HCT116 (cell line): ENCODE data around the gene BZW2. TPM values are rescaled to one million over a fixed set of nuclear protein-coding genes. Genes with fewer than 3 reads are reported as not detected.

Experiments
- ATAC-seq: fragments of 200-7000 bp; cut with Tn5 transposase; 2 replicates; pipeline ENCODE4 v1.9.1; 2020; ENCODE audit warnings: mild to moderate bottlenecking, moderate library complexity
- BruUV-seq: library from RNA; stranded (reverse); fragments of 400-500 nt; replicated peaks from 2 replicates; lab custom pipeline; 2021; lab: Mats Ljungman, UMichigan
- CTCF ChIA-PET: fragments of 300-600 bp; sonication (Branson Sonifier 250); formaldehyde crosslinking; loops from one replicate; lab custom pipeline; 2021; ENCODE audit warnings: antibody characterized with exemption; lab: Charles Lee
- POLR2A ChIA-PET: fragments of 300-600, 350-600 bp; sonication (Branson Sonifier 250); formaldehyde crosslinking; loops from one replicate; lab custom pipeline; 2021; ENCODE audit warnings: antibody characterized with exemption; lab: Charles Lee
- RAD21 ChIA-PET, 2 experiments: fragments of 300-600 bp; sonication (Branson Sonifier 250); formaldehyde crosslinking; loops; one replicate each; lab custom pipeline; 2023; ENCODE audit warnings: low total read pairs in 2 of 2; ENCODE audit not compliant: uncharacterized antibody in 2 of 2, unreplicated experiment in 2 of 2, low non-redundant PET in 1 of 2; lab: Charles Lee
- DNase-seq: peaks from one replicate; pipeline ENCODE4 v3.0.0-alpha.2; 2010; ENCODE audit warnings: low read depth, low spot score
- H2AFZ ChIP-seq: fragments of 200-600 bp; shearing (Covaris generic), sonication (generic); 2 replicates; pipeline ENCODE4 v1.6.1; 2017; ENCODE audit warnings: low read depth, mixed run types, mixed read lengths, antibody characterized with exemption, low read length; ENCODE audit not compliant: poor library complexity, severe bottlenecking
- H3K27ac ChIP-seq: 2 replicates; pipeline ENCODE4 v1.5.1; 2012; ENCODE audit warnings: low read depth, low read length
- H3K27me3 ChIP-seq: fragments of 200-600 bp; sonication (generic); 2 replicates; pipeline ENCODE4 v1.6.1; 2016; ENCODE audit warnings: mixed run types, low read length, mixed read lengths; ENCODE audit not compliant: insufficient read depth
- H3K36me3 ChIP-seq, 2 experiments: fragments of 200-500 bp in 1 of 2; fragments of 200-600 bp in 1 of 2; sonication (Bioruptor generic) in 1 of 2; sonication (generic) in 1 of 2; 2 replicates each; pipeline versions ENCODE4 v1.5.1 to v1.6.1; 2014 to 2016; ENCODE audit warnings: low read length in 2 of 2, inconsistent platforms in 1 of 2, mixed read lengths in 1 of 2, mixed run types in 1 of 2; ENCODE audit not compliant: insufficient read depth in 2 of 2, control insufficient read depth in 1 of 2
- H3K4me1 ChIP-seq, 2 experiments: fragments of 200-600 bp in 1 of 2; sonication (generic) in 1 of 2; 2 replicates each; pipeline versions ENCODE4 v1.5.1 to v1.6.1; 2012 to 2017; ENCODE audit warnings: low read length in 2 of 2, inconsistent platforms in 1 of 2, mild to moderate bottlenecking in 1 of 2, mixed read lengths in 1 of 2, mixed run types in 1 of 2, moderate library complexity in 1 of 2; ENCODE audit not compliant: insufficient read depth in 2 of 2, control insufficient read depth in 1 of 2
- H3K4me2 ChIP-seq: fragments of 200-600 bp; sonication (generic); 2 replicates; pipeline ENCODE4 v1.6.1; 2017; ENCODE audit warnings: mixed run types, low read length, mixed read lengths
- H3K4me3 ChIP-seq, 2 experiments: fragments of 200-600 bp in 1 of 2; sonication (generic) in 1 of 2; replicated peaks in 1 of 2; 2 replicates each; pipeline ENCODE4 v1.5.1; 2011 to 2016; ENCODE audit warnings: low read length in 2 of 2, control low read depth in 1 of 2, low read depth in 1 of 2, mild to moderate bottlenecking in 1 of 2, mixed read lengths in 1 of 2, mixed run types in 1 of 2
- H3K79me2 ChIP-seq: fragments of 200-600 bp; sonication (generic); 2 replicates; pipeline ENCODE4 v1.6.1; 2017; ENCODE audit warnings: mild to moderate bottlenecking, mixed run types, low read length, moderate library complexity, mixed read lengths; ENCODE audit not compliant: insufficient read depth
- H3K9ac ChIP-seq: fragments of 200-600 bp; sonication (generic); 2 replicates; pipeline ENCODE4 v1.6.1; 2016; ENCODE audit warnings: low read length, mixed read lengths
- H3K9me2 ChIP-seq: fragments of 200-600 bp; sonication (generic), shearing (Covaris generic); 2 replicates; pipeline ENCODE4 v1.6.1; 2017; ENCODE audit warnings: mixed run types, mild to moderate bottlenecking, moderate library complexity; ENCODE audit not compliant: insufficient read depth
- H3K9me3 ChIP-seq, 2 experiments: fragments of 200-500 bp in 1 of 2; fragments of 200-600 bp in 1 of 2; sonication (Bioruptor generic) in 1 of 2; sonication (generic) in 1 of 2; 2 replicates each; pipeline ENCODE4 v1.6.1; 2014 to 2017; ENCODE audit warnings: low read length in 2 of 2, mixed read lengths in 2 of 2, inconsistent platforms in 1 of 2, low read depth in 1 of 2, mild to moderate bottlenecking in 1 of 2, mixed run types in 1 of 2, moderate library complexity in 1 of 2; ENCODE audit not compliant: control insufficient read depth in 1 of 2, insufficient read depth in 1 of 2
- H4K20me1 ChIP-seq: fragments of 200-600 bp; sonication (generic), shearing (Covaris generic); 2 replicates; pipeline ENCODE4 v1.6.1; 2017; ENCODE audit warnings: mixed run types, mild to moderate bottlenecking, moderate library complexity; ENCODE audit not compliant: insufficient read depth
- CBX3 ChIP-seq: IDR thresholded peaks from 2 replicates; pipeline ENCODE4 v1.6.1; 2012; ENCODE audit warnings: low read depth
- CEBPB ChIP-seq: IDR thresholded peaks from 2 replicates; pipeline ENCODE4 v1.6.1; 2012; ENCODE audit warnings: low read depth
- CTCF ChIP-seq, 3 experiments: fragments of 200-600 bp in 1 of 3; sonication (generic) in 1 of 3; IDR thresholded peaks in 2 of 3; conservative IDR thresholded peaks in 1 of 3; 2 replicates each; pipeline ENCODE4 v1.5.1; 2012 to 2017; ENCODE audit warnings: low read depth in 2 of 3, low read length in 2 of 3, antibody characterized with exemption in 1 of 3, borderline replicate concordance in 1 of 3, control low read depth in 1 of 3, mild to moderate bottlenecking in 1 of 3, mixed read lengths in 1 of 3, mixed run types in 1 of 3, moderate library complexity in 1 of 3; ENCODE audit not compliant: insufficient read depth in 1 of 3
- EGR1 ChIP-seq: IDR thresholded peaks from 2 replicates; pipeline ENCODE4 v1.6.1; 2012; ENCODE audit warnings: low read depth
- EZH2phosphoT487 ChIP-seq: fragments of 200-600 bp; IDR thresholded peaks from 2 replicates; pipeline ENCODE4 v1.6.1; 2018; ENCODE audit warnings: antibody characterized with exemption, borderline replicate concordance
- FOSL1 ChIP-seq: IDR thresholded peaks from 2 replicates; pipeline ENCODE4 v1.6.1; 2012; ENCODE audit warnings: low read depth
- JUND ChIP-seq: IDR thresholded peaks from 2 replicates; pipeline ENCODE4 v1.6.1; 2012
- MAX ChIP-seq: IDR thresholded peaks from 2 replicates; pipeline ENCODE4 v1.6.1; 2012
- POLR2AphosphoS5 ChIP-seq: IDR thresholded peaks from 2 replicates; pipeline ENCODE4 v1.6.1; 2011; ENCODE audit warnings: mild to moderate bottlenecking, low read depth, low read length, moderate library complexity
- SIN3A ChIP-seq: IDR thresholded peaks from 2 replicates; pipeline ENCODE4 v1.6.1; 2012; ENCODE audit warnings: low read depth
- SP1 ChIP-seq: IDR thresholded peaks from 2 replicates; pipeline ENCODE4 v1.6.1; 2012; ENCODE audit warnings: low read depth
- SRF ChIP-seq: IDR thresholded peaks from 2 replicates; pipeline ENCODE4 v1.6.1; 2012; ENCODE audit warnings: low read depth
- TCF7L2 ChIP-seq: IDR thresholded peaks from 2 replicates; pipeline ENCODE4 v1.7.0; 2011; ENCODE audit warnings: borderline replicate concordance, inconsistent platforms; ENCODE audit not compliant: insufficient read depth, insufficient read length; ENCODE audit errors: extremely low read depth
- YY1 ChIP-seq: IDR thresholded peaks from 2 replicates; pipeline ENCODE4 v1.6.1; 2011; ENCODE audit warnings: low read length, low read depth, moderate library complexity, mild to moderate bottlenecking; ENCODE audit not compliant: insufficient replicate concordance; ENCODE audit errors: extremely low read depth
- ZBTB33 ChIP-seq: IDR thresholded peaks from 2 replicates; pipeline ENCODE4 v1.6.1; 2011; ENCODE audit warnings: mild to moderate bottlenecking, low read length, moderate library complexity; ENCODE audit not compliant: insufficient replicate concordance; ENCODE audit errors: extremely low read depth
- ZFX ChIP-seq: fragments of 450-650 bp; IDR thresholded peaks from 2 replicates; pipeline ENCODE4 v1.6.1; 2017
- ZNF274 ChIP-seq: fragments of 200-500 bp; sonication (Bioruptor generic); IDR thresholded peaks from 2 replicates; pipeline ENCODE4 v1.6.1; 2014; ENCODE audit warnings: mild to moderate bottlenecking, low read depth, low read length, inconsistent platforms
- intact Hi-C: fragments of 100-400 bp; cut with micrococcal nuclease; formaldehyde crosslinking; loops from 2 replicates; pipeline ENCODE4 v1.10.0; 2022
- total RNA-seq: library from RNA; stranded (reverse); gene quantifications from one replicate; pipeline ENCODE4 v1.2.1, GENCODE V29; 2021; ENCODE audit not compliant: unreplicated experiment

Gene BZW2
- total RNA-seq, 1 experiment from 2014 or later, result 119 TPM

GRCh38 chr7:16739863-16740622 lies 94.1 kb downstream of the BZW2 start:
- ATAC-seq, result peak; percentile 63
- POLR2A ChIA-PET, result no interaction called here
- CTCF ChIA-PET, result no interaction called here
- Histone ChIP-seq H3K4me2 (peak overlapping the region; percentile 32), H2AFZ (no peak overlapping the region), H3K27ac (no peak overlapping the region), H3K4me1 (peaks cover 0 to 14% of the 10 kb centered on the region in 2 experiments; a peak in 2 of 4 replicates)
- no TSS peak for BruUV-seq
- intact Hi-C loops, result no loop called here
- TF ChIP-seq FOSL1 (0 out of 2 replicates have a peak, but pooled peaks have one; percentile 34), JUND (peak; percentile 36; the same call in 1 of the 2 replicates), CBX3 (peak; percentile 34; the same call in 1 of the 2 replicates), ZFX (no peak), SP1 (peak; percentile 31), CEBPB (no peak), EGR1 (peak; percentile 34; the same call in 1 of the 2 replicates), MAX (peak; percentile 57)
- TF ChIP-seq, all 23 proteins: peak for 6
- Histone ChIP-seq H3K9me2 (no peaks in the 10 kb centered on the region), H3K9ac (no peak overlapping the region), H3K4me3 (no peak overlapping the region), H4K20me1 (no peaks in the 10 kb centered on the region), H3K27me3 (no peaks in the 10 kb centered on the region), H3K36me3 (no peaks in the 10 kb centered on the region), H3K79me2 (no peaks in the 10 kb centered on the region), H3K9me3 (no peaks in the 10 kb centered on the region)
- peak; percentile 24 for DNase-seq
- RAD21 ChIA-PET, result no interaction called here

- Histone ChIP-seq H2AFZ (no peak overlapping the region), H3K36me3 (no peaks in the 10 kb centered on the region), H3K9ac (no peak overlapping the region), H3K4me1 (peaks cover 0 to 14% of the 10 kb centered on the region in 2 experiments; a peak in 2 of 4 replicates), H3K4me2 (peak overlapping the region; percentile 32), H4K20me1 (no peaks in the 10 kb centered on the region), H3K27me3 (no peaks in the 10 kb centered on the region), H3K27ac (no peak overlapping the region), H3K4me3 (no peak overlapping the region), H3K9me2 (no peaks in the 10 kb centered on the region), H3K9me3 (no peaks in the 10 kb centered on the region), H3K79me2 (no peaks in the 10 kb centered on the region)
- BruUV-seq, result no TSS peak
- ChIA-PET CTCF (no interaction called here), POLR2A (no interaction called here), RAD21 (no interaction called here)
- intact Hi-C loops, result no loop called here
- DNase-seq (no peak), ATAC-seq (no peak)
- TF ChIP-seq SIN3A, result no peak
- TF ChIP-seq POLR2AphosphoS5, result no peak
- no peak for TF ChIP-seq EGR1
- TF ChIP-seq ZFX, result no peak
- TF ChIP-seq ZNF274, result no peak
- no peak for TF ChIP-seq SRF
- TF ChIP-seq EZH2phosphoT487, result no peak
- TF ChIP-seq ZBTB33, result no peak
- TF ChIP-seq YY1, result no peak
- no peak for TF ChIP-seq TCF7L2
- TF ChIP-seq CTCF (IDR thresholded peaks at IDR 0.05 in 2 of 3, conservative IDR thresholded peaks at IDR 0.05 in 1 of 3; ENCODE audit: borderline replicate concordance in 1 of 3, insufficient read depth in 1 of 3, low read depth in 2 of 3, low read length in 2 of 3), result no peak
Observed at GRCh38 chr7:16740623-16740953, 94.6 kb downstream of the BZW2 start.
